Mononuclear cell (primary cell): ENCODE data around the gene ERH. TPM values are rescaled to one million over a fixed set of nuclear protein-coding genes. Genes with fewer than 3 reads are reported as not detected.
"Not testable (repeated sequence)": the region's sequence is repeated elsewhere in the genome, so short reads cannot be mapped to it uniquely, and the experiment has no call there.

Experiments
- H3K27me3 ChIP-seq: 2 replicates; pipeline ENCODE4 v1.6.0; 2011; ENCODE audit warnings: low read length, control low read depth; ENCODE audit not compliant: insufficient read depth
- H3K4me1 ChIP-seq: 2 replicates; pipeline ENCODE4 v1.5.1; 2011; ENCODE audit warnings: mild to moderate bottlenecking, low read length, control low read depth; ENCODE audit not compliant: insufficient read depth
- H3K4me3 ChIP-seq: 2 replicates; pipeline ENCODE4 v1.5.1; 2011; ENCODE audit warnings: mild to moderate bottlenecking, low read length, moderate library complexity
- H3K9me3 ChIP-seq: 2 replicates; pipeline ENCODE4 v1.5.1; 2011; ENCODE audit warnings: low read depth, mild to moderate bottlenecking, control low read depth, low read length
- total RNA-seq: library from RNA; depleted of rRNA; stranded (reverse); fragments of >200 nt; gene quantifications from one replicate; pipeline ENCODE4 v1.2.3, GENCODE V29; 2012

ERH gene
- total RNA-seq, 1 donor, result 61.7 TPM

DNA sequence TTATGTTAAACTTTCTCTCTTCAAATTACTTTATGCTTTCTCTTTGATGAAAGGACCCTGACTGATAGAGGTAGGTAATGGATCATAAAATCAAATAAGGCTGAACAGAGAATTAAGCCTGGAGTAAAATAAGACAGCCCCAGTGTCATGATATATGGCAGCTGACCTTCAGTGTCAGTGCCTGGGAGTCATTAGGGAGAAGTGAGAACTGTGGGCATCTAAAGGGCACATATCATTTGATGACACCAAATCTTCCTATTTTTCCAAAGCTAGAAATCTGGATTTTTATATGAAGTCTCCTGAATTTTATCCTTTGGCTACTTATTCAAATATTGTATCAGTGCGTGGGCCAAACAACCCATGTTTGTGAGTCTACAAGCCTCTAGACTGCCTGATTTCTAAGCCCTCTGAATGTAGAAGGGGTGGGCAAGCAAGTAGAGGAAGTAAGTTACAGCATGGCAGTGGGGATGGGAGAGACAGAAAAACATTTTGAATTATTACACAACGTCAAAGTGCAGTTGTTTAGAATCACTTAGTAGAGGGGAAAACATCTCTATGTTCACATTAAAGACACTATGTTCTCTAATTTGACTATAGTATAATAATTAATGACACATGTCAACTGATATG, 10.3 kb upstream of the ERH start:
- Histone ChIP-seq H3K27me3 (no peaks in the 10 kb centered on the region), H3K9me3 (no peaks in the 10 kb centered on the region), H3K4me3 (no peak overlapping the region), H3K4me1 (peaks cover 4% of the 10 kb centered on the region)

DNA sequence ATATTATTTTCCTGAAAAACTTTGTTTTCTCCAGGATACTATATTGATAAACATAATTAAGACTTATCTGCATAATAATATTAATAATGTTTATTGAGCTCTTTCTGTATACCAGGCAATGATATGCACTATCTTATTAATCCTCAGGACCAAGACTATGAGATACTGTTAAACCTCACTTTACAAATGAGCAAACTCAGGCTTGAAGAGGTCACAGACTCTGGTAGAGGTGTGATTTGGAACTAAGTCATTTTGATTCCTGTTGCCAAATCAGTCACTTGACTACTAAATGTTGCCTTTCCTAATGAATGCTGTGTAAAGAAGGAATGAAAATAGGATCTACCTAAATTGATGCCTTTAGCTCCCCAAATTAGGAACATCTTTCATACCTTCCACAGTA, 7.7 kb upstream of the ERH start:
- H3K9me3 ChIP-seq, result no peaks in the 10 kb centered on the region

DNA sequence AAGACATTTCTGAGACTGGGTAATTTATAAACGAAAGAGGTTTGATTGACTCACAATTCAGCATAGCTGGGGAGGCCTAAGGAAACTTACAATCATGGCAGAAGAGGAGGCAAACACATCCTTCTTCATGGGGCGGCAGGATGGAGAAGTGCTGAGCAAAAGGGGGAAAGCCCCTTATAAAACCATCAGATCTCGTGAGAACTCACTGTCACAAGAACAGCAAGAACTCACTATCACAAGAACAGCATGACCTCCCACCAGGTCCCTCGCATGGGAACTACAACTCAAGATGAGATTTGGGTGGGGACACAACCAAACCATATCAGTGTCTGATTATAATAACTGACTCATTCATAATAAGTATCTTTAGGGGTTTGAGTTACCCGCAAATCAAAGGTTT, 6.8 kb upstream of the ERH start:
- peaks cover 18% of the 10 kb centered on the region for H3K4me1 ChIP-seq
- H3K9me3 ChIP-seq, result no peaks in the 10 kb centered on the region
- H3K27me3 ChIP-seq, result no peaks in the 10 kb centered on the region
- H3K4me3 ChIP-seq, result no peak overlapping the region

More for the DNA sequence above, 7.7 kb upstream of the ERH start:
- Histone ChIP-seq H3K27me3 (no peaks in the 10 kb centered on the region), H3K4me1 (peaks cover 9% of the 10 kb centered on the region), H3K4me3 (no peak overlapping the region)

DNA sequence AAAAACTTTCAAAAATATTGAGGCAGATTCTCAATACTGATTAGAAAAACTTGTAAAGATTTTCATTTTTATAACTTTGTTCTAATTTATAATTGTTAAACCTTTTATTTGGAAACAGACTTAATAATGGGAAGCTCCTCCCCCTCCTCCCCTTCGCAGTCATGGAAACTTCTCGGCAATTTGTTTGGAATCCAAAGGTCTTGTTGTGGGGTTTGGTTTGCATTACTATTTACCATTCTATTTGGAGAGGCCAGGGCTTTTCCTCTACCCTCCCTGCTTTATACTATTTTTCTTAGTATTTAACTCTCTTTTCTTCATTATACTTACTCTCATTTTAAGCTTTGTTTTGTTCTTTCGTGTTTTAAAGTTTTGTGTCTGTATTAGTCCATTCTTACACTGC, 6.4 kb upstream of the ERH start:
- Histone ChIP-seq H3K4me3 (no peak overlapping the region), H3K9me3 (no peaks in the 10 kb centered on the region)

DNA sequence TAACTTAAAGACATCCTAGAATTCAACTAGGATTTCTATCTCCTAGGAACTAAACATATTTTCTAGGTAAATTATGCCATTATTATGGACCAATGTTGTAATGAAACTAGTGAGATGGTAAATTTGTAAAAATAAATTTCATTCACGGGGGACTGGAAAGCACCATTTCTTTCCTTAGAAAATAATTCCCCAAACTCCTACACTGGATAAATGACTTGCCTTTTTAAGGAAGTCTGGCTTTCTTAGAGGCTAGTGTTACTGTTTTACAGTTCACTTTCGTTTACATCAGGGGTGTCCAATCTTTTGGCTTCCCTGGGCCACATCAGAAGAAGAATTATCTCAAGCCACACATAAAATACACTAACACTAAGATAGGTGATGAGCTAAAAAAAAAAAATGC, 3.7 kb upstream of the ERH start:
- no peaks in the 10 kb centered on the region for H3K9me3 ChIP-seq
- H3K4me1 ChIP-seq, result peaks cover 31% of the 10 kb centered on the region
- no peak overlapping the region for H3K4me3 ChIP-seq

More for the DNA sequence above, 6.4 kb upstream of the ERH start:
- no peaks in the 10 kb centered on the region for H3K27me3 ChIP-seq
- H3K4me1 ChIP-seq, result peaks cover 22% of the 10 kb centered on the region

DNA sequence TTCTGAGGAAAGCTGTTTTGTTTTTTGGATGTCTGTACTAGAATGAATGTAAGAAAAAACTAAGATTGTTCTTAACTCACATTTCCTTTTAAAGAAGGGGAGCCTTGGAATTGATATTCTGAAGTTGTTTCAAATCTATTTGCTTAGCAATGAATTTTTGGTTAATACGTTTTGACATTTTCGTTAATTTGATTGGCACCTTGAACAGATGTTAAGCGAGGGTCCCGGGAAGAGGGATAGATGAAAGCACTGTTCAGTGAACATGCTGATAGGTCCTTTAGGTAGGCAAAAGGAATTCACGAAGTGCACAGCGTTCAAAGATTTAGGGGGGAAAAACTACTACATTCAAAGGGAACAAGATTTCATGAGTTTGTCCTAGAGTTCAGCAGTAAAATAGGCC, 2.1 kb upstream of the ERH start:
- no peak overlapping the region for H3K4me3 ChIP-seq
- peaks cover 40% of the 10 kb centered on the region for H3K4me1 ChIP-seq
- H3K27me3 ChIP-seq, result no peaks in the 10 kb centered on the region
- H3K9me3 ChIP-seq, result no peaks in the 10 kb centered on the region

More for the DNA sequence above, 3.7 kb upstream of the ERH start:
- no peaks in the 10 kb centered on the region for H3K27me3 ChIP-seq

DNA sequence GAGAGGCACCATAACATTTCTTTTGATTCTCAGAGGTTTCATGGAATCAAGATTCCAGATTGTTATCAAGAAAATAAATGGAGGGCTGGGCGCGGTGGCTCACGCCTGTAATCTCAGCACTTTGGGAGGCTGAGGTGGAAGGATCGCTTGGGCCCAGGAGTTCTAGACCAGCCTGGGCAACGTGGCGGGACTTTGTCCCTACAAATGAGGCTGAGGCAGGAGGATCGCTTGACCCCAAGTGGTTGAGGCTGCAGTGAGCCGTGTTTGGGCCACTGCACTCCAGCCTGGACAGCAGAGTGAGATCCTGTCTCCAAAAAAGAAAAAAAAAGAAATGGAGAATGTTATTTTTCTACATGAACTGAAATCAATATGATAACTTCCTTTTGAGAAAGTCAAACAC, 1.7 kb upstream of the ERH start:
- peaks cover 43% of the 10 kb centered on the region for H3K4me1 ChIP-seq
- H3K9me3 ChIP-seq, result no peaks in the 10 kb centered on the region
- no peaks in the 10 kb centered on the region for H3K27me3 ChIP-seq
- no peak overlapping the region for H3K4me3 ChIP-seq

DNA sequence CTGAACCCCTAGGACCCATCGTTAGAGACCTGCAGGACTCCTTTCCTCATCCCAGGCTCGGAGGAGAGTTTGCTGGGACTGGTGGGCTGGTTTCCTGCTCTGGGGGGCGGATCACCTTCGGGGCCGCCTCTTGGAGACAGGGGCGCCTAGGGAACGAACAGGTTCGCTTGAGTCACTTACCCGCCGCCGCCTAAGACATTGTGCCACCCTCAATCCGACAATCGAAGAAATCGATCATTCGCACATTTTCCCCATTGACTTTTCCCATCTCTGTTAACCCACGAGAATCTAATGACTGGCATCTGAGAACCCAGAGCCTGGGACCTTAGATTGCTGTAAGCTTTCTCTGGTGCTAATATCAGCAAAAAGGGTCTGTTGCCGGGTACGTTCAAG, 715 bp upstream of the ERH start:
- H3K4me1 ChIP-seq, result peaks cover 45% of the 10 kb centered on the region
- H3K9me3 ChIP-seq, result no peaks in the 10 kb centered on the region
- H3K4me3 ChIP-seq, result peak overlapping the region; percentile 67
- no peaks in the 10 kb centered on the region for H3K27me3 ChIP-seq

DNA sequence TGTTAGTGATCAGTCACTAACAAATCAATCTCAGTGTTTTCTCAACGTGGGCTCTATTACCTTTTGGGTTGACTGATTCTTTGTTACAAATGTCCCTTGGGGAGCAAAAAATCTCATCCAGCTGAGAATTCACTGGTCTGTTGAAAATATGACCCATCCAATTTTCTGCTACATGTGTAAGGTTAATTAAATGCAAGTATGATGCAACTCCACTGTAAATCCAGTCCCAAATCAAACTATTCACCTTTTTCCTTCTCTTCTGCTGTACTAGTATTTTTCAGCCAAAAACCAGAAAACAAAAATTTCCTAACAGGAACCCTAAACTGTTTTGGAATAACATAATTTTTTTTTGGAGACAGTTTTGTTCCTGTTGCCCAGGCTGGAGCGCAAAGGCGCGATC, 2.2 kb downstream of the ERH start:
- H3K4me1 ChIP-seq, result peaks cover 58% of the 10 kb centered on the region
- H3K9me3 ChIP-seq, result no peaks in the 10 kb centered on the region
- H3K27me3 ChIP-seq, result no peaks in the 10 kb centered on the region
- no peak overlapping the region for H3K4me3 ChIP-seq

DNA sequence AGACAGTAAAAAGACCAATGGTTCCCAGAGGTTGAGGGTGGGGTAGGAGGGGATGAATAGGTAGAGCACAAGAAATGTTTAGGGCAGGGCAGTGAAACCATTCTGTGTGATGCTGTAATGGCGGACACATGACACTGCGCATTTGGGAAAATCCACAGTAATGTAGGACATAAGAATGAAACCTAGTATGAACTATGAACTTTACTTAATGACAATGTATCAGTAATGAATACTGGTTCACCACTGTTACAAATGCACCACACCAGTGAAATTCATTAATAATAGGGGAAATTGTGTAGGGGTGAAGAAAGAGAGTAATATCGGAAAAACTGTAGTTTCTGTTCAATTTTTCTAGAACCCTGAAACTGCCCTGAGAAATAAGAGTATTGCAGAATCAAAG, 5.6 kb downstream of the ERH start:
- H3K4me1 ChIP-seq, result peaks cover 35% of the 10 kb centered on the region
- no peaks in the 10 kb centered on the region for H3K27me3 ChIP-seq
- no peaks in the 10 kb centered on the region for H3K9me3 ChIP-seq
- H3K4me3 ChIP-seq, result no peak overlapping the region

DNA sequence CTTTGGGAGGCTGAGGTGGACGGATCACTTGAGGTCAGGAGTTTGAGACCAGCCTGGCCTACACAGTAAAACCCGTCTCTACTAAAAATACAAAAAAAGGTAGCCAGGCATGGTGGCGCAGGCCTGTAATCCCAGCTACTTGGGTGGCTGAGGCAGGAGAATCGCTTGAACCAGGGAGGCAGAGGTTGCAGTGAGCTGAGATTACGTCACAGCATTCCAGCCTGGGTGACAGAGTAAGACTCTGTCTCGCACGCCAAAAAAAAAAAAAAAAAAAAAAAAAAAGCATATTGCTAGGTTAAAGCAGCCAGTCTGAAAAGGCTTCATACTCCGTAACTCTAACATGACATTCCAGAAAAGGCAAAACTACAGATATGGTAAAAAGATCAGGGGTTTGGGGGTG, 6.7 kb downstream of the ERH start:
- H3K9me3 ChIP-seq, H3K4me3 ChIP-seq, H3K27me3 ChIP-seq: not testable (repeated sequence)
- H3K4me1 ChIP-seq, result peaks cover 28% of the 10 kb centered on the region

DNA sequence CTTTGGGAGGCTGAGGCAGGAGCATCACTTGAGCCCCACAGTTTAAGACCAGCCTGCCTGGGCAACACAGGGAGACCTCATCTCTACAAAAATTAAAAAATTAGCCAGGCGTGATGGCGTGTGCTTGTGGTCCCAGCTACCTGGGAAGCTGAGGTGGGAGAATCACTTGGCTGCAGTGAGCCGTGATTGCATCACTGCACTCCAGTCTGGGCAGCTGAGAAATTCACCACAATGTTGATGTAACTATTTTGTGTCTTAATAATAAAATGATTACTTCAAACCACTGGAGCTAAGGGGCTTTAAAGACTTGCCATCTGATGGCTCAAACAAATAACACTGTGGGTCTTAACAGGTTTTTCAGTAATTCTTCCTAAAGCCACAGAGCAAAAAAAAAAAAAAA, 10.8 kb downstream of the ERH start:
- Histone ChIP-seq H3K4me1 (peaks cover under 1% of the 10 kb centered on the region), H3K4me3 (no peak overlapping the region), H3K27me3 (no peaks in the 10 kb centered on the region), H3K9me3 (no peaks in the 10 kb centered on the region)

DNA sequence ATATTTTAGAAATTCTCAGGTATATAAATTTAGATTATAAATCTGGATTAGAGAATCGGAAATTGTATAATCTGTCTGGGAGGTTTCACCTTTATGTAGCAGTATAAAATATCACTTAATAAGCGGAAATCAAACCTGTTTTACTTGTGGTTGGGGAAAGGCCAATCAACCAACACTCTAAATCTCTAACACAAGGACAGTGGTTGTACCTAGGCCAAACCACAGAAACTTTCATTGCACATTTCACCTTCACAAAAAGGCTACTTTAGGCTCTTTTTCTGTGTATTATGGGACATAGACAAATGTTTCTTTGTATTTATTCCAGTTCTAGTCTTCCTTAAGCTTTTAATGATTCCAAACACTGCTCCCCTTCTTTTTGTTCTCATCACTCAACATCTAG, 19.8 kb downstream of the ERH start:
- Histone ChIP-seq H3K9me3 (no peaks in the 10 kb centered on the region), H3K4me3 (no peak overlapping the region), H3K4me1 (peaks cover 19% of the 10 kb centered on the region), H3K27me3 (no peaks in the 10 kb centered on the region)

DNA sequence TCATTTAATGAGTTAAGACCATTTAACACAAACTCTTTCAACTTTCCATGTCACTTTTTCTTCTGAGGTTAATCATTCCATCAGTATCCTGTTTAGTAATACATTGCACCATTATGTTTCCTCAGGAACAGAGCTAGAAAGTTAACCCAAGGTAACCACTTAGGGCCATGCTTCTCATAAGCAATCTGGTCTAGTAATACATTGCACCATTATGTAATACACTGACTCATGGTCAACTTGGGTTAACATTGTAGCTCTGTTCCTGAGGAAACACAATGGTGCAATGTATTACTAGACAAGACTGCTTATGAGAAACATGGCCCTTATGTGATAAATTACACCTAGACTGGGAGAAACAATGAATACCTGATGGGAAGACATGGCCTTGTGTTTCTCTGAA, 21.7 kb downstream of the ERH start:
- Histone ChIP-seq H3K9me3 (no peaks in the 10 kb centered on the region), H3K4me1 (peaks cover 19% of the 10 kb centered on the region), H3K27me3 (no peaks in the 10 kb centered on the region), H3K4me3 (no peak overlapping the region)

DNA sequence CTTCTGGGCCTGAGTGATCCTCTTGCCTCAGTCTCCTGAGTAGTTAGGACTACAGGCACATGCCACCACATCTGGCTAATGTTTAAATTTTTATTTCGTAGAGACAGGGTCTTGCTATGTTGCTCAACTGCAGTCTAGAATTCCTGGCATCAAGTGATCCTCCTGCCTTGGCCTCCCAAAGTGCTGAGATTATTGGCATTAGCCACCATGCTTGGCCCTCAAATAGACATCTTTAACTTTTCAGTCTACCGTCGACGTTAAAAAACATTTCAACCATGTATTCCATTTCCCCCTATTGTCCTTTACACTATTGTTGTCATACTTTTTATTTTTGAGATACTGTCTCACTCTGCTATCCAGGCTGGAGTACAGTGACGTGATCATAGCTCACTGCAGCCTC, 22.4 kb downstream of the ERH start:
- H3K4me1 ChIP-seq, result peaks cover 19% of the 10 kb centered on the region
- H3K9me3 ChIP-seq, result no peaks in the 10 kb centered on the region
- no peak overlapping the region for H3K4me3 ChIP-seq
- no peaks in the 10 kb centered on the region for H3K27me3 ChIP-seq

DNA sequence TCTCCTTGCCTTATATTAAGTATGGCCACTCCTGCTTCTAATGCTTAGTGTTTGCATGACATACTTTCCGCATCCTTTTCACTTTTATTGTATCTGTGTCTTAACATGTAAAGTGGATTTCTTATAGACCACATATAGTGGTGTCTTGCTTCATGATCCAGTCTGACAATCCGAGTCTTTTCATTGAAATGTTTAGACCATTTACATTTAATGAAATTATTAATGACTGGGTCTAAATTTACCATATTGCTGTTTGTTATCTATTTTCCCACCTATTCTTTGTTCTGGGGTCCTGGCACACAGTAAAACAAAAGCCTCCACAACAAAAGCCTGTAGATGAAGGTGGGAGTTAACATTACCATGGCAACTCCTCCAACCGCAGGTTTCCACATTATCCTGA, 22.9 kb downstream of the ERH start:
- Histone ChIP-seq H3K27me3 (no peaks in the 10 kb centered on the region), H3K9me3 (no peaks in the 10 kb centered on the region), H3K4me3 (no peak overlapping the region), H3K4me1 (peaks cover 19% of the 10 kb centered on the region)
